Activated naive CD8-positive, alpha-beta T cell (primary cell): ENCODE results near the gene FADS6.

Experiments used
- H3K27ac Mint-ChIP-seq: one replicate; pipeline ENCODE4 v1.8.0; 2021; ENCODE audit warnings: mixed read lengths
- H3K27me3 Mint-ChIP-seq: one replicate; pipeline ENCODE4 v1.8.0; 2021; ENCODE audit warnings: mixed read lengths
- H3K36me3 Mint-ChIP-seq: one replicate; pipeline ENCODE4 v1.8.0; 2021; ENCODE audit warnings: mixed read lengths
- H3K4me1 Mint-ChIP-seq: one replicate; pipeline ENCODE4 v1.8.0; 2021; ENCODE audit warnings: low read depth, mixed read lengths
- H3K4me3 Mint-ChIP-seq: one replicate; pipeline ENCODE4 v1.8.0; 2021; ENCODE audit warnings: mild to moderate bottlenecking, mixed read lengths
- H3K9me3 Mint-ChIP-seq: one replicate; pipeline ENCODE4 v1.8.0; 2021; ENCODE audit warnings: low read depth, mixed read lengths

Gene FADS6

DNA sequence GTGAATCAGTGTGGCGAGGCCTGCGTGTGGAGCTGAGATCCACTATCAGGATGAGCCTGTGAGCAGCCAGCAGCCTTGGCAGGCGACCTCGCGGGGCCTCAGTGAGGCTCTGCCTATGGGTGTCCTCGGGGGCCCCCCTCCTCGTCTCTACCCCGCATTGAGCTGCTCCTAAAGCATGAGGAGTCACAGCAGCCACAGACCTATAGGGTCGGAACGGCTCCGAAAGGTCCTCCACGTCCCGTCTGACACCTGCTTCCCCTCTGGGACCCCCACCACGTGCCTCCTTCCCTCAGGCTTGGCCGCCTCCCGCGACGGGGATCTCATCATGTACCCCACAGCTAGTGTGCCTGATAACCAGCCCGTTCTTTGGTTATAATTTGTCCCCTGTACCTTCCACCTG is 62.6 kb downstream of the FADS6 start:
- Mint-ChIP-seq H3K36me3 (peaks cover 3% of the 10 kb centered on the region), H3K27me3 (no peaks in the 10 kb centered on the region), H3K4me3 (no peak overlapping the region), H3K27ac (no peak overlapping the region), H3K4me1 (no peaks in the 10 kb centered on the region), H3K9me3 (no peaks in the 10 kb centered on the region)

DNA sequence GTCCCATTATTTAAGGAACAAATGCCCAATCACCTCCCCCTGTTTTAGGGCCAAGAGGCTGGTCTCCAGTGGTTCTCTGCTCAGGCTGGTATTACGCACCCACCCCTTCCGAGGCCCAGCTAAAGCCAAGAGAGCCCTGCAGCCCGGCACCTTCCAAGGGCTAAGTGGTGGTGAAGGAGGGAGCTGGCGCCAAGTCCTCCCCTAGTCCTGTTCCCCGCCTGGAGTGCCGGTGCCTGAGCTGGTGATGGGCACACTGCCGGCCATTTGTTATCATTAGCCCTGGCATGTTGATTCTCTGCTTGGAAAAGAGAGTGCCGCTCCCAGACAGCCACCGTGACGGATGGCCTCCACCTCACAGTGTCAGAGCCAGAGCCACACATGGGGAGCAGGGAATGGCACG is 65.6 kb downstream of the FADS6 start:
- Mint-ChIP-seq H3K9me3 (no peaks in the 10 kb centered on the region), H3K4me1 (no peaks in the 10 kb centered on the region), H3K36me3 (peaks cover 2% of the 10 kb centered on the region), H3K27ac (no peak overlapping the region), H3K27me3 (no peaks in the 10 kb centered on the region), H3K4me3 (no peak overlapping the region)
